SK-N-DZ (cell line): ENCODE measurements around the gene DHFR2. TPM values are rescaled to one million over a fixed set of nuclear protein-coding genes. Genes with fewer than 3 reads are reported as not detected.
A peak's percentile ranks its signal among the peaks of the same experiment; 100 is the strongest.
"Not testable (repeated sequence)": the region's sequence is repeated elsewhere in the genome, so short reads cannot be mapped to it uniquely, and the experiment has no call there.

Experiments
- DNase-seq: peaks from one replicate; pipeline ENCODE4 v3.0.0-alpha.2; 2015; ENCODE audit warnings: low spot score
- polyA plus RNA-seq, 2 experiments: library from polyadenylated mRNA; depleted of rRNA; stranded (reverse); fragments of >200 nt; gene quantifications; 2 replicates each; pipeline ENCODE4 v1.2.3, GENCODE V29; 2014

The DHFR2 gene
- polyA plus RNA-seq (2014; cell fraction: cytosol; rRNA removed), result 5.8 and 6.1 TPM in 2 replicates
- 2.7 and 3.7 TPM in 2 replicates for polyA plus RNA-seq (2014; cell fraction: nucleus; rRNA removed)

- DNase-seq, result peak; percentile 99
Measured at GRCh38 chr3:94062513-94063404, at the start of gene DHFR2, which contains the start of gene NSUN3. TSS of gene DHFR2 (minus strand) at chr3:94062916. CDS start at chr3:94061511, 1,405 bp downstream. TSS of gene NSUN3 (plus strand) at chr3:94063061. CDS start at chr3:94063127, 66 bp downstream.

DNA sequence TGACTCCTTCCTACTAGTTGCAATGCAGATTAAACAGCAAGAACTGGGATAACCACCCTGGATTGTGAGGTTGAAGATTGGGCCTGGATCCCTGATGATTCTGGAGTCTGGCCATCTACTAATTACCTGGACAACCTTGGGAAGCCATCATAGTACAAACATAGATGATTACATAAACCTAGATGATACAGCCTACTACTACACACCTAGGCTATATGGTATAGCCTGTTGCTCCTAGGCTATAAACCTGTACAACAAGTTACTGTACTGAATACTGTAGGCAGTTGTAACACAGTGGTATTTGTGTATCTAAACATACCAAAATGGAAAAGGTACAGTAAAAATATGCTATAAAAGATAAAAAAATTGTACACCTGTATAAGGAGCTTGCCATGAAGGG, 48.1 kb upstream of the DHFR2 start:
- no peak for DNase-seq

DNA sequence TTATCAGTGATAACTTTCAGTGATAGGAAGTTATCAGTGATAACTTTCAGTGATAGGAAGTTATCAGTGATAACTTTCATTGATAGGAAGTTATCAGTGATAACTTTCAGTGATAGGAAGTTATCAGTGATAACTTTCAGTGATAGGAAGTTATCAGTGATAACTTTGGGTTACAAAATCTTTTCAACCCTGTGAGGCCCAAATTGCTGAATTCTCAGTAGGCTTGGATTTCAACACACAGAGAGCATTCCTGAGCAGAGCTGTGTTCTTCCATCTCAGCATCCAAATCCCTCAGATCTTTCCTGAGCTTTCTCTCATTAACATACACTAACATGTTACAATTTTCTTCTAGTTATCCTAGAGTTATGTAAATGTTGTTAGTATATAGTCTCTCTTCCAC, 47.5 kb upstream of the DHFR2 start:
- not testable (repeated sequence) for DNase-seq

GRCh38 chr3:94106268-94106667, 43.6 kb upstream of the DHFR2 start:
- no peak for DNase-seq

GRCh38 chr3:94101860-94102259, 39.1 kb upstream of the DHFR2 start:
- peak; percentile 88 for DNase-seq

DNA sequence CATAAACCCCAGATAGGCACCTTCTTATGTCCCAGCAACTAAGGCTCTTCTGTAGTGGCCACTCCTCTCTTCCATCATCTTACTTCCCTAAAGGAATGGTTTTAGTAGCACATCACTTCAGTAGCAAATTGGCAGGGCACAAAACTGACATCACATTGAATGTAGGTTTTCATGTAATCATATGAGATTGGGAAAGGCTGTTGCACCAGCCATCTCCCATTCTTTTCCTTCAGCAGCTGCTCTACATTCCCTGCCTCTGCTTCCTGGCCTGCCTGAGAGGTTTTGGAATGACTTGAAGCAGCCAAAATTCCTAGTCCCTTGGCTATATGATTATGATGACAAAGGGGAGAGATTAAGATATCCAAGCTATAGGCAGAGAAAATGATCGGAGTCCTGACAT, 36.6 kb upstream of the DHFR2 start:
- DNase-seq, result peak; percentile 45

DNA sequence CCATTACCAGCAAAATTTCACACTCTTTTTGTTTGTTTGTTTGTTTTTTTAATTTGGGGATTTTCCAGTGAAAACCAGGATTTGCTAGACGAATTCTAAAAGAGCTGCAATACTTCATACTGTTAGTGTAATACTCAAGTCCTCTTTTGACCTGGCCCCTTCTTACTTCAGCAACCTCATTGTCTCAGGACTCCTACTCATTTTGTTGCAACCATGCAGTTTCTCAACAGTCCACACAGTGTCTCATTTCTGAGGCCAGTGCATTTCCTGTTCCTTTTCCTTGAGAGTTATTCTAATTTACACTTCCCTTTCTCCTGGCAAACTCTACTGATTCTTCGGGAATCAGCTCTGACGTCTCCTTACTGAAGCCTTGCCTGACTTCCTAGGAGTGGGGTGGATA, 35.7 kb upstream of the DHFR2 start:
- DNase-seq, result no peak

GRCh38 chr3:94095111-94095510, 32.4 kb upstream of the DHFR2 start:
- DNase-seq, result no peak

GRCh38 chr3:94093151-94093550, 30.4 kb upstream of the DHFR2 start:
- DNase-seq, result no peak

GRCh38 chr3:94092086-94092485, 29.4 kb upstream of the DHFR2 start:
- no peak for DNase-seq

GRCh38 chr3:94089126-94089525, 26.4 kb upstream of the DHFR2 start:
- DNase-seq, result no peak

DNA sequence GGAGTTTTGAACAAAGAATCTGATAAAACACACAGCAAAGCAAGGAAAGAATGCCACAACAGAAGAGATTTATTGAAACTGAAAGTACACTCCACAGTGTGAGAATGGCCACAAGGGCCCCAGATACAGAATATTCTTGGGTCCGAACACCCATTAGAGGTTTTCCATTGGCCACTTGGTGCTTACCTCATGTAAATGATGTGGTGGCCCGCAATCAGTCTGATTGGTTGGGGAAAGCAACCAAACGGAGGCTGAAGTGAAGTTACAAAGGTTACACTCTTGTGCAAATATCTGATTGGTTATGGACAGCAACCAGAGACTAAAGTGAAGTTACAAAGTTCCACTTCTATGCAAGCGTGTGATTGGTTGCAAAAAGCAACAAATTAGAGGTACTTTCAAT, 20.5 kb upstream of the DHFR2 start:
- no peak for DNase-seq

GRCh38 chr3:94082391-94082937, 19.7 kb upstream of the DHFR2 start:
- no peak for DNase-seq

DNA sequence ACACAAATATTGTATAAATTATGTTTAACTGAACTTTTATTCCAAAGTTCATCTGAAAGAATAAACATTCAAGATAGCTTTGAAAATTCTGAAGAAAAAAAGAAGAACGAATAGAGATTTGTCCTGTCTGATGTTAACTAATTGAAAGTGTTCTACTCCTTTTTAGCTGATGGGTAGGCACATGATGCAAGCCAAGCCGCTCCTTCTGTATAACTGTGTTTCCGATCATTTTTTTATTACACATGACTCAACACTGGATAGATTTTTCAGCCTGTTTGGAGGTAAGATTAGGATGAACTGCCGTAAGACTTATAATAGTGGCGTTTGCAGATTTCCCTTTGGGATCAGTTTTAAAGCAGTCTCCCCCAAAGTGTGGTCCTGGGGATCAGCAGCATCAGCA, 19.2 kb upstream of the DHFR2 start:
- no peak for DNase-seq

DNA sequence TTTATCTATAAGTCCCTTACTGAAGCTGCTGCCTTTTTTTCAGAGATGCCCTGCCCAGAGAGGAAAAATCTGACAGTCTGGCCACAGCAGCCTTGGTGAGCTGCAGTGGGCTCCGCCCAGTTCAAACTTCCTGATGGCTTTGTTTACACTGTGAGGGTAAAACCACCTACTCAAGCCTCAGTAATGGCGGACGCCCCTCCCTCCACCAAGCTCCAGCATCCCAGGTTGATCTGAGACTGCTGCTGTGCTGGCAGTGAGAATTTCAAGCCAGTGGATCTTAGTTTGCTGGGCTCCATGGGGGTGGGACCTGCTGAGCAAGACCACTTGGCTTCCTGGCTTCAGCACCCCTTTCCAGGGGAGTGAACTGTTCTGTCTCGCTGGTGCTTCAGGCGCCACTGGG, 17.8 kb upstream of the DHFR2 start:
- not testable (repeated sequence) for DNase-seq

DNA sequence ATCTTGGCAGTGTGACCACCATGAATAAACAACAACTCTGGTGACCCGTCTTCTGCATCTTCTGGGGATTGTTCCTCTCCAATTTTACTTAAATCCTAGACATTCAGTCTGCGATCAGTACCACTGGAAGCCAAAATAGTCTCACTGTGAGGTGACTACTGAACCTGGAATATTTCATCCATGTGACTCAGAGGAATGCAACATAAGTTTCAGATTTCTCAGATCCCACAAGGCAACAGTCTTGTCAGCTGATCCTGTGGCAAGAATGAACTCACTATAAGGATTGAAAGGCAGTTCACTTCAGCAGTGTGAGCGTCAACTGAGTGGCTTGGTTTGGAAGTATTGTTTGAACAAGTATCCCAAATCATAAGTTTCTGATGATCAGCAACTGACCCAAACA, 13.3 kb upstream of the DHFR2 start:
- no peak for DNase-seq

- DNase-seq, result no peak
Measured at GRCh38 chr3:94071713-94072284, 9.1 kb upstream of the DHFR2 start.

DNA sequence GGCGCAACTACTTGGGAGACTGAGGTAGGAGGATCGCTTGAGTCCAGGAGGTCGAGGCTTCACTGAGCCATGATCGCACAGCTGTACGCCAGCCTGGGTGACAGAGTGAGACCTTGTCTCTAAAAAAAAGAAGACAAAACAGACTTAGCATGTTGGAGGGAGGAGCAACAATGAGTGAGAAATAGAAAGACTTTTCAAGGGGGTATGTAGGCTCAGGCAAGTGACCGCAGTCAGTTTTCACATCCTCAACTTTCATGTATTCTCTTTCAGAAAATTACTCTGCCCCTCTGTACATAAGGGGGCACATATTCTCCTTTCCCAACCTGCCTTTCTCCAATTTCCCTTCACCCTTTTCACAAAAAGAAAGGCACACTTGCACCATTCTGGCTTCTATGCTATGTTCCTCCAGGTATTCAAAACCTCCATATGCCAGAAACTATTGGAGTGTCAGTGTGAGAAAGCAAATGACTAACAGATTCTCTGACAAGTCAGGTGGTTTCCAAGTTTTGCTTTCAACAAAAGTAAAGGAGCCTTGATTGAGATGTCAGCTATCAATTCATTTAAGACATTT, 7.7 kb upstream of the DHFR2 start:
- DNase-seq, result no peak

DNA sequence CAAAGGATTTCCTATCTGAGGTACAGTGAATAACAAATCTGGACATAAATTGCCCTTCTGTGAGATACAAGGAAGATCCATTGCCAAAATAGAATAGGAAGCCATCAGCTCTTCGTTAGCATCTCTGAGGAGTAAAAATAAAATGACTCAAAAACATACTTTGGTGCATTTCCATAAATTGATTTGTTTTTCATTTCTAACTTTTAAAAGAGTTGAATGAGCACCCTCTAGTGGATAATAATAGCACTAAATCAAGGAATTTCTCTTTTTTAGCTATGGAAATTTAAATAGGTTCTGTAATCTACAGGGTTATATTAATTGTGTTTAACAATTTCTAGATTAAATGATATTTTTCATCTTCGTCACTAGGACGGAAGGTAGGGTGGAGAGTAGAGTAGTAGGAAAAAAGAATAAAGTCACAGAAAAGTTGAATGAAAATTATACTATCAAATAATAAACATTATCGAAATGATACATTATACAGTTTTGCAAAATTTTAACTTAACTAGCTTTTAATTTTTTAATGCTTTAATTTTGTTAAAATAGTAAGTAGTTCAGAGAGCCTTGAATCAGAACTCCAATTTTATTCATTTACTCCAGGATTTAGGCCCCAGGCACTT, 6.6 kb upstream of the DHFR2 start:
- DNase-seq, result no peak

GRCh38 chr3:94066506-94067500, 4.1 kb upstream of the DHFR2 start:
- DNase-seq, result no peak
